ENCODE results near the gene MOV10.
A peak's percentile ranks its signal among the peaks of the same experiment; 100 is the strongest.
"Not testable (repeated sequence)": the region's sequence is repeated elsewhere in the genome, so short reads cannot be mapped to it uniquely, and the experiment has no call there.

The MOV10 gene

GRCh38 chr1:112713466-112714312 lies 39.2 kb downstream of the MOV10 start:
- no peaks in the 10 kb centered on the region for H3K9me3 Mint-ChIP-seq
- H3K4me1 Mint-ChIP-seq: peaks cover 16% of the 10 kb centered on the region
- peak overlapping the region; percentile 59 for H3K4me3 Mint-ChIP-seq
- peaks cover 3% of the 10 kb centered on the region for H3K27me3 Mint-ChIP-seq
- no peaks in the 10 kb centered on the region for H3K36me3 Mint-ChIP-seq
- no peak overlapping the region for H3K27ac Mint-ChIP-seq

- Mint-ChIP-seq H3K27me3 (peaks cover 3% of the 10 kb centered on the region), H3K36me3 (no peaks in the 10 kb centered on the region), H3K27ac (no peak overlapping the region), H3K9me3 (no peaks in the 10 kb centered on the region), H3K4me3 (peak overlapping the region; percentile 84), H3K4me1 (peaks cover 17% of the 10 kb centered on the region)
Observed at GRCh38 chr1:112714313-112715263, 40.1 kb downstream of the MOV10 start.

GRCh38 chr1:112715264-112716053 lies 41.0 kb downstream of the MOV10 start, which contains the start of gene PPM1J:
PPM1J (minus strand) TSS chr1:112715332; CDS start chr1:112715301, 31 bp downstream.
- H3K27me3 Mint-ChIP-seq: peaks cover 4% of the 10 kb centered on the region
- peak within 1 kb of the TSS; percentile 88 for H3K4me3 Mint-ChIP-seq
- H3K4me1 Mint-ChIP-seq: peaks cover 17% of the 10 kb centered on the region
- H3K9me3 Mint-ChIP-seq: no peaks in the 10 kb centered on the region
- H3K27ac Mint-ChIP-seq: no peak within 1 kb of the TSS
- no peaks in the 10 kb centered on the region for H3K36me3 Mint-ChIP-seq

- Mint-ChIP-seq H3K4me1 (peaks cover 17% of the 10 kb centered on the region), H3K27ac (no peak overlapping the region), H3K36me3 (no peaks in the 10 kb centered on the region), H3K27me3 (peaks cover 4% of the 10 kb centered on the region), H3K9me3 (no peaks in the 10 kb centered on the region), H3K4me3 (peak overlapping the region; percentile 88)
Observed at GRCh38 chr1:112716133-112716720, 41.8 kb downstream of the MOV10 start.

- no peaks in the 10 kb centered on the region for H3K9me3 Mint-ChIP-seq
- no peak overlapping the region for H3K27ac Mint-ChIP-seq
- no peak overlapping the region for H3K4me3 Mint-ChIP-seq
- H3K36me3 Mint-ChIP-seq: no peaks in the 10 kb centered on the region
- peaks cover 4% of the 10 kb centered on the region for H3K27me3 Mint-ChIP-seq
- peaks cover 21% of the 10 kb centered on the region for H3K4me1 Mint-ChIP-seq
Observed at GRCh38 chr1:112717263-112717873, 42.9 kb downstream of the MOV10 start.

GRCh38 chr1:112718691-112719418 lies 44.4 kb downstream of the MOV10 start:
- Mint-ChIP-seq H3K27me3 (peaks cover 6% of the 10 kb centered on the region), H3K4me3 (peak overlapping the region; percentile 42), H3K4me1 (peaks cover 30% of the 10 kb centered on the region), H3K36me3 (no peaks in the 10 kb centered on the region), H3K27ac (peak overlapping the region; percentile 90), H3K9me3 (no peaks in the 10 kb centered on the region)

- Mint-ChIP-seq H3K27me3 (peaks cover 5% of the 10 kb centered on the region), H3K27ac (no peak overlapping the region), H3K4me3 (no peak overlapping the region), H3K36me3 (no peaks in the 10 kb centered on the region), H3K4me1 (peaks cover 30% of the 10 kb centered on the region), H3K9me3 (no peaks in the 10 kb centered on the region)
Observed at GRCh38 chr1:112719706-112720105, 45.2 kb downstream of the MOV10 start.

GRCh38 chr1:112720800-112721199 lies 46.3 kb downstream of the MOV10 start:
- Mint-ChIP-seq H3K27ac (no peak overlapping the region), H3K4me3 (no peak overlapping the region), H3K9me3 (no peaks in the 10 kb centered on the region), H3K36me3 (no peaks in the 10 kb centered on the region), H3K4me1 (peaks cover 25% of the 10 kb centered on the region), H3K27me3 (peaks cover 5% of the 10 kb centered on the region)

- not testable (repeated sequence) for H3K27ac Mint-ChIP-seq, H3K4me3 Mint-ChIP-seq, H3K9me3 Mint-ChIP-seq, H3K36me3 Mint-ChIP-seq, H3K27me3 Mint-ChIP-seq
- H3K4me1 Mint-ChIP-seq: peaks cover 20% of the 10 kb centered on the region
Observed at GRCh38 chr1:112721294-112721693, 46.8 kb downstream of the MOV10 start.

GRCh38 chr1:112721966-112722524 lies 47.6 kb downstream of the MOV10 start:
- Mint-ChIP-seq H3K4me1 (peaks cover 18% of the 10 kb centered on the region), H3K9me3 (no peaks in the 10 kb centered on the region), H3K27me3 (peaks cover 5% of the 10 kb centered on the region), H3K4me3 (no peak overlapping the region), H3K36me3 (no peaks in the 10 kb centered on the region), H3K27ac (no peak overlapping the region)

GRCh38 chr1:112722601-112723510 lies 48.4 kb downstream of the MOV10 start:
- Mint-ChIP-seq H3K9me3 (no peaks in the 10 kb centered on the region), H3K4me1 (peaks cover 18% of the 10 kb centered on the region), H3K27ac (peak overlapping the region; percentile 76), H3K4me3 (peak overlapping the region; percentile 66), H3K36me3 (no peaks in the 10 kb centered on the region), H3K27me3 (peaks cover 5% of the 10 kb centered on the region)

GRCh38 chr1:112723511-112723839 lies 49.0 kb downstream of the MOV10 start:
- H3K4me1 Mint-ChIP-seq: peaks cover 16% of the 10 kb centered on the region
- no peaks in the 10 kb centered on the region for H3K9me3 Mint-ChIP-seq
- H3K27ac Mint-ChIP-seq: peak overlapping the region; percentile 68
- H3K36me3 Mint-ChIP-seq: no peaks in the 10 kb centered on the region
- H3K27me3 Mint-ChIP-seq: peaks cover 5% of the 10 kb centered on the region
- peak overlapping the region; percentile 0 for H3K4me3 Mint-ChIP-seq

GRCh38 chr1:112724240-112724639 lies 49.8 kb downstream of the MOV10 start:
- H3K9me3 Mint-ChIP-seq, H3K27me3 Mint-ChIP-seq, H3K36me3 Mint-ChIP-seq, H3K4me3 Mint-ChIP-seq, H3K27ac Mint-ChIP-seq: not testable (repeated sequence)
- peaks cover 14% of the 10 kb centered on the region for H3K4me1 Mint-ChIP-seq

Measured in activated naive CD4-positive, alpha-beta T cell treated with anti-CD3 and anti-CD28 coated beads, Interleukin-2, amount 50 U/mL, for 24 hours (primary cell).